AG10803 (cell line): Measurements from ENCODE around the gene MRPL27.

Source experiments
- DNase-seq: peaks from one replicate; pipeline ENCODE4 v3.0.0; 2010; ENCODE audit warnings: low read depth
- H3K4me3 ChIP-seq: 2 replicates; pipeline ENCODE4 v1.5.1; 2011; ENCODE audit warnings: mild to moderate bottlenecking, low read length, control low read depth
- CTCF ChIP-seq: conservative IDR thresholded peaks from 2 replicates; pipeline ENCODE4 v1.5.1; 2011; ENCODE audit warnings: mild to moderate bottlenecking, low read length, control low read depth, inconsistent platforms

Gene MRPL27

GRCh38 chr17:50354198-50354597 is 18.8 kb downstream of the MRPL27 start:
- no peak for DNase-seq
- no peak overlapping the region for H3K4me3 ChIP-seq
- TF ChIP-seq CTCF: no peak

GRCh38 chr17:50353600-50354195 is 19.3 kb downstream of the MRPL27 start:
- no peak overlapping the region for H3K4me3 ChIP-seq
- no peak for DNase-seq
- TF ChIP-seq CTCF: no peak

GRCh38 chr17:50352693-50353599 is 20.0 kb downstream of the MRPL27 start:
- no peak for TF ChIP-seq CTCF
- H3K4me3 ChIP-seq: no peak overlapping the region
- DNase-seq: no peak

- no peak overlapping the region for H3K4me3 ChIP-seq
- no peak for DNase-seq
- no peak for TF ChIP-seq CTCF
These were observed 20.8 kb downstream of the MRPL27 start for GRCh38 chr17:50352072-50352692.

GRCh38 chr17:50350733-50351132 is 22.3 kb downstream of the MRPL27 start:
- no peak overlapping the region for H3K4me3 ChIP-seq
- no peak for DNase-seq
- no peak for TF ChIP-seq CTCF

GRCh38 chr17:50349243-50349600 is 23.8 kb downstream of the MRPL27 start:
- no peak for TF ChIP-seq CTCF
- H3K4me3 ChIP-seq: no peak overlapping the region
- DNase-seq: no peak
